Keratinocyte (primary cell): Measurements from ENCODE around the gene NRARP.

Experiments
- CTCF ChIP-seq, 3 experiments: IDR thresholded peaks in 1 of 3; conservative IDR thresholded peaks in 1 of 3; optimal IDR thresholded peaks in 1 of 3; 2 replicates in 2 of 3; 3 replicates in 1 of 3; pipeline versions ENCODE3 to v1.5.1; 2011; ENCODE audit warnings: low read length in 3 of 3, mild to moderate bottlenecking in 3 of 3, moderate library complexity in 2 of 3, control low read depth in 1 of 3, inconsistent platforms in 1 of 3; ENCODE audit not compliant: insufficient read depth in 2 of 3; ENCODE audit errors: extremely low read depth in 1 of 3
- EZH2 ChIP-seq: IDR thresholded peaks from one replicate; pipeline ENCODE4 v1.6.1; 2012; ENCODE audit warnings: inconsistent platforms, mild to moderate bottlenecking, low read length, moderate library complexity

GRCh38 chr9:137330689-137331088 lies 28.6 kb upstream of the NRARP start:
- TF ChIP-seq CTCF (optimal IDR thresholded peaks at IDR 0.05 in 1 of 3, IDR thresholded peaks at IDR 0.05 in 1 of 3, conservative IDR thresholded peaks at IDR 0.05 in 1 of 3; ENCODE audit: extremely low read depth in 1 of 3, insufficient read depth in 2 of 3, low read length in 3 of 3): no peak
- TF ChIP-seq EZH2: no peak
